ENCODE measurements around the gene RIPPLY3.
"Not testable (repeated sequence)": the region's sequence is repeated elsewhere in the genome, so short reads cannot be mapped to it uniquely, and the experiment has no call there.

- TF ChIP-seq POLR2A (IDR thresholded peaks at IDR 0.05): not testable (repeated sequence)
- TF ChIP-seq, protein P1, sequence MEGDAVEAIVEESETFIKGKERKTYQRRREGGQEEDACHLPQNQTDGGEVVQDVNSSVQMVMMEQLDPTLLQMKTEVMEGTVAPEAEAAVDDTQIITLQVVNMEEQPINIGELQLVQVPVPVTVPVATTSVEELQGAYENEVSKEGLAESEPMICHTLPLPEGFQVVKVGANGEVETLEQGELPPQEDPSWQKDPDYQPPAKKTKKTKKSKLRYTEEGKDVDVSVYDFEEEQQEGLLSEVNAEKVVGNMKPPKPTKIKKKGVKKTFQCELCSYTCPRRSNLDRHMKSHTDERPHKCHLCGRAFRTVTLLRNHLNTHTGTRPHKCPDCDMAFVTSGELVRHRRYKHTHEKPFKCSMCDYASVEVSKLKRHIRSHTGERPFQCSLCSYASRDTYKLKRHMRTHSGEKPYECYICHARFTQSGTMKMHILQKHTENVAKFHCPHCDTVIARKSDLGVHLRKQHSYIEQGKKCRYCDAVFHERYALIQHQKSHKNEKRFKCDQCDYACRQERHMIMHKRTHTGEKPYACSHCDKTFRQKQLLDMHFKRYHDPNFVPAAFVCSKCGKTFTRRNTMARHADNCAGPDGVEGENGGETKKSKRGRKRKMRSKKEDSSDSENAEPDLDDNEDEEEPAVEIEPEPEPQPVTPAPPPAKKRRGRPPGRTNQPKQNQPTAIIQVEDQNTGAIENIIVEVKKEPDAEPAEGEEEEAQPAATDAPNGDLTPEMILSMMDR (IDR thresholded peaks at IDR 0.05 in 4 of 5, conservative IDR thresholded peaks at IDR 0.05 in 1 of 5): not testable (repeated sequence)
Observed at GRCh38 chr21:37003917-37004316, 2.6 kb upstream of the RIPPLY3 start.
